Stimulated activated naive CD8-positive, alpha-beta T cell treated with anti-CD3 and anti-CD28 coated beads, Interleukin-15, Interleukin-2, amounts not matched to agents 100 ng/mL and 50 ng/mL, for 24 hours (primary cell): ENCODE measurements around the gene CNTNAP2.
"Not testable (repeated sequence)": the region's sequence is repeated elsewhere in the genome, so short reads cannot be mapped to it uniquely, and the experiment has no call there.

Experiments used
- H3K27ac Mint-ChIP-seq: one replicate; pipeline ENCODE4 v1.8.0; 2021; ENCODE audit warnings: mild to moderate bottlenecking, mixed read lengths
- H3K27me3 Mint-ChIP-seq: one replicate; pipeline ENCODE4 v1.8.0; 2021; ENCODE audit warnings: mixed read lengths
- H3K36me3 Mint-ChIP-seq: one replicate; pipeline ENCODE4 v1.8.0; 2021; ENCODE audit warnings: low read depth, mixed read lengths
- H3K4me1 Mint-ChIP-seq: one replicate; pipeline ENCODE4 v1.8.0; 2021; ENCODE audit warnings: low read depth, mixed read lengths
- H3K4me3 Mint-ChIP-seq: one replicate; pipeline ENCODE4 v1.8.0; 2021; ENCODE audit warnings: mild to moderate bottlenecking, mixed read lengths
- H3K9me3 Mint-ChIP-seq: one replicate; pipeline ENCODE4 v1.8.0; 2021; ENCODE audit warnings: mixed read lengths

Gene CNTNAP2

GRCh38 chr7:148398844-148399365, 2282.3 kb downstream of the CNTNAP2 start:
- no peak overlapping the region for H3K27ac Mint-ChIP-seq
- H3K4me3 Mint-ChIP-seq, result no peak overlapping the region
- H3K9me3 Mint-ChIP-seq, result no peaks in the 10 kb centered on the region
- no peaks in the 10 kb centered on the region for H3K4me1 Mint-ChIP-seq
- no peaks in the 10 kb centered on the region for H3K36me3 Mint-ChIP-seq
- peaks cover 67% of the 10 kb centered on the region for H3K27me3 Mint-ChIP-seq

DNA sequence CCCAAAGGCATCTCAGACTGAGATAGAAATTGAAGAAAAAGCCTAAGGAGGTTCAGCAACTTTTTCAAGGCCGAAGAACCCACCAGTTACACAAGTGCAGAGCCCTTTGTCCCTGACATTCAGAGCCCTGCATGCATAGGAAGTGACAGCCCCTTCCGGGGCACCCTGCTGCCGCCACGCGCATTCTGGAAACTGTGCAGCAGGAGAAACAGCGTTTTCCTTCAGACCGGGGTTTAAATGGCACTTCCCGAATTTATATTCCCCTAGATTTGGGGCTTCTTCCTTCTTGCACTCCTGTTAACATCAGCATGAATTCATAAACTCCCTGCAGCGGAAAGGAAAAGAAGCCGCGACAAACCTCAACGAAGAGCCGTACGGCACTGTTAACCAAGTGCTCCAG, 2283.5 kb downstream of the CNTNAP2 start:
- no peak overlapping the region for H3K4me3 Mint-ChIP-seq
- no peaks in the 10 kb centered on the region for H3K36me3 Mint-ChIP-seq
- H3K27ac Mint-ChIP-seq, result no peak overlapping the region
- H3K9me3 Mint-ChIP-seq, result no peaks in the 10 kb centered on the region
- no peaks in the 10 kb centered on the region for H3K4me1 Mint-ChIP-seq
- H3K27me3 Mint-ChIP-seq, result peaks cover 72% of the 10 kb centered on the region

- H3K4me3 Mint-ChIP-seq, result no peak overlapping the region
- peaks cover 73% of the 10 kb centered on the region for H3K27me3 Mint-ChIP-seq
- H3K4me1 Mint-ChIP-seq, result no peaks in the 10 kb centered on the region
- no peaks in the 10 kb centered on the region for H3K9me3 Mint-ChIP-seq
- H3K36me3 Mint-ChIP-seq, result no peaks in the 10 kb centered on the region
- no peak overlapping the region for H3K27ac Mint-ChIP-seq
Measured at GRCh38 chr7:148402159-148402558, 2285.6 kb downstream of the CNTNAP2 start.

DNA sequence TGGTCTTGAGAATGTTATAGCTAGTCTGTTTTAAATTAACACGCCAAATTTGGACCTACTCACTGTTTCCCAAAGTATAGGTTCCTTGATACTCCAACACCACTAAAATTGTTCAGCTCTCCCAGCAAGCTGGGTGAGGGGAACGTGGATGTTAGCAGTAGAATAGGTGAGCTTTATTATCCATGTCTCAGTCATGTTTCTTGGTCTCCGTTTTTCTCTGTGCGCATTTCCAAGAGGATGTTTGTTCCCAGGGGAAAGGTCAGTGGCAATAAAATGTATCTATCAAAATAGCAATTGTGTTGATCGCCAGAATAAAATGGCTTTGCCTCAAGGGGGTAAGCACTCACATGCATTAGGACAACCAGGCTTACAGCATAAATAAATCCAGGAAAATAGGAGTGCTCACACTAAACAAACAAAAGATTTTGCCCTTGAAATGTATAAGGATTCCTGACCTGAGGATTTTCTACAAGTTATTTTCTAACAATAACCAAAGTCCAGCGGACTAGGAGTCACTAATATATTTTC, 2286.9 kb downstream of the CNTNAP2 start:
- H3K9me3 Mint-ChIP-seq, result no peaks in the 10 kb centered on the region
- H3K27ac Mint-ChIP-seq, result no peak overlapping the region
- peaks cover 60% of the 10 kb centered on the region for H3K27me3 Mint-ChIP-seq
- H3K36me3 Mint-ChIP-seq, result no peaks in the 10 kb centered on the region
- H3K4me1 Mint-ChIP-seq, result no peaks in the 10 kb centered on the region
- no peak overlapping the region for H3K4me3 Mint-ChIP-seq

GRCh38 chr7:148408307-148408706, 2291.7 kb downstream of the CNTNAP2 start:
- no peaks in the 10 kb centered on the region for H3K36me3 Mint-ChIP-seq
- H3K4me3 Mint-ChIP-seq, result no peak overlapping the region
- peaks cover 25% of the 10 kb centered on the region for H3K27me3 Mint-ChIP-seq
- H3K27ac Mint-ChIP-seq, result no peak overlapping the region
- H3K4me1 Mint-ChIP-seq, result no peaks in the 10 kb centered on the region
- H3K9me3 Mint-ChIP-seq, result no peaks in the 10 kb centered on the region

GRCh38 chr7:148410905-148411304, 2294.3 kb downstream of the CNTNAP2 start:
- H3K36me3 Mint-ChIP-seq, result no peaks in the 10 kb centered on the region
- H3K27ac Mint-ChIP-seq, result no peak overlapping the region
- no peaks in the 10 kb centered on the region for H3K4me1 Mint-ChIP-seq
- no peak overlapping the region for H3K4me3 Mint-ChIP-seq
- peaks cover 12% of the 10 kb centered on the region for H3K27me3 Mint-ChIP-seq
- no peaks in the 10 kb centered on the region for H3K9me3 Mint-ChIP-seq

DNA sequence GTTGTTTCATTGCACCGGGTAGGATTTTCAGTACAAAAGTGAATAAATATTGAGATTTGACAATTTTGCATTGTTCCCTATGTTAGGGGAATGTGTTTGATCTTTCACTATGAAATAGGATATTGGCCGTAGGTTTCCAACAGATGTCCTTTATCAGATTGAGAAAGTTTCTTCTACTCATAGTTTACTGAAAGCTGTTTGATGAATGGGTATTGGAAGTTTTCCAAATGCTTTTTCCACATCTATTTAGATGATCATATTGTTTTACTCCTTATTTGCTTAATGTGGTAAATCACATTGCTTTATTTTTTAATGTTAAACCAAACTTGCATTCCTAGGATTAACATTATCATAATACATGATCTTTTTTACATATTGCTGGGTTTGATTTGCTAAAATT, 2296.1 kb downstream of the CNTNAP2 start:
- Mint-ChIP-seq H3K27ac (no peak overlapping the region), H3K9me3 (no peaks in the 10 kb centered on the region)

DNA sequence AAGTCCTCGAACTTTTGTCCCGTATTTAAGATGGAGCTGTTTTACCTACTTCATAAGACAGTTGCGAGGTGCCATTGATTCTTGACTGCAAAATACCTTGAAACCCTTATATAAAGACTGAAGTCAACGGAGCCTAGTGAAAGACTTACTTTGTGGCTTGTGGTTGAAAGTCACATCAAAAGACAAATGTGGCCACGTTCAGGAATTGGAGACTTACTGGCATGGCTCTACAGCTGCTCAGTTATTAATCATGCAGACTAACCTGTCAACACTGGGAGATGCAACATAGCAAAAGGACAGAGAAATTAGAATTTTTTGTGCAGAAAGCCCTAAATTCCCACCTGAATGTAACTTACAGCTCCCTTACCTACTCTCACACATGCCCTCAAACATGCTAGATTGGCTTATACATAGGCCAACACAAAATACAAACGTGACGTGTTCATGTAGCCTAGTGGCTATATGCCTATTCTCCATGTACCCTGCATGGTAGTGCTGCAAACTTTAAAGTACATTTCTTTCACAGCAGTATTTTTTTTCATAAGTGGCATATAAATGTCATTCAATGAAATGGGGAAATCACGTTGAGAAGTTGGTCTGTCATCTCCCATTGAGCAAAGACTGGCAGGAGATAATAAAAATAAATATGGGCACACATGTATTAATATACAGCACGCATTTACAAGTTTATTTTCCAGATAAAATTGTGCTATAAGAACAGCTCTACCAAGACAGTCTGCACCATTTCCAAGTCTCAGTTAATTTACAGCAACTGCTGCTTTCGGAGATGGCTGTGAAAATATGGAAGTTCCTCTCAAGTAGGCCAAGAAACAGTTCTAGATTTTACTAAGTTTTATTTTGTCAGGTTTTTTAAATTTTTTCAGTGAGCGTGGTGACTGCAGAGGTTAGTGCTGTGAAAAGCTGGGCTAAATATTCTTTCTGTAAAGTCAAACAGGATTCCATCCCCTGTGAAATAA, 2303.5 kb downstream of the CNTNAP2 start:
- Mint-ChIP-seq H3K9me3 (peaks cover 14% of the 10 kb centered on the region), H3K27ac (no peak overlapping the region), H3K27me3 (peaks cover 35% of the 10 kb centered on the region), H3K4me3 (no peak overlapping the region), H3K4me1 (no peaks in the 10 kb centered on the region), H3K36me3 (no peaks in the 10 kb centered on the region)

More for the DNA sequence above, 2296.1 kb downstream of the CNTNAP2 start:
- Mint-ChIP-seq H3K4me3 (no peak overlapping the region), H3K4me1 (no peaks in the 10 kb centered on the region), H3K27me3 (peaks cover 6% of the 10 kb centered on the region), H3K36me3 (no peaks in the 10 kb centered on the region)

GRCh38 chr7:148422030-148422429, 2305.4 kb downstream of the CNTNAP2 start:
- H3K36me3 Mint-ChIP-seq, result peaks cover 4% of the 10 kb centered on the region
- peaks cover 14% of the 10 kb centered on the region for H3K9me3 Mint-ChIP-seq
- no peak overlapping the region for H3K4me3 Mint-ChIP-seq
- no peaks in the 10 kb centered on the region for H3K4me1 Mint-ChIP-seq
- H3K27me3 Mint-ChIP-seq, result peaks cover 36% of the 10 kb centered on the region
- H3K27ac Mint-ChIP-seq, result no peak overlapping the region

- H3K4me3 Mint-ChIP-seq, H3K36me3 Mint-ChIP-seq, H3K27ac Mint-ChIP-seq, H3K4me1 Mint-ChIP-seq: not testable (repeated sequence)
- peaks cover 20% of the 10 kb centered on the region for H3K27me3 Mint-ChIP-seq
- peaks cover 14% of the 10 kb centered on the region for H3K9me3 Mint-ChIP-seq
Measured at GRCh38 chr7:148426393-148426792, 2309.8 kb downstream of the CNTNAP2 start.

- H3K27ac Mint-ChIP-seq, H3K4me1 Mint-ChIP-seq, H3K27me3 Mint-ChIP-seq, H3K9me3 Mint-ChIP-seq, H3K4me3 Mint-ChIP-seq, H3K36me3 Mint-ChIP-seq: not testable (repeated sequence)
Measured at GRCh38 chr7:148430690-148431089, 2314.1 kb downstream of the CNTNAP2 start.

- H3K9me3 Mint-ChIP-seq, result no peaks in the 10 kb centered on the region
- H3K4me1 Mint-ChIP-seq, result no peaks in the 10 kb centered on the region
- no peak overlapping the region for H3K27ac Mint-ChIP-seq
- no peaks in the 10 kb centered on the region for H3K27me3 Mint-ChIP-seq
- H3K36me3 Mint-ChIP-seq, result no peaks in the 10 kb centered on the region
- no peak overlapping the region for H3K4me3 Mint-ChIP-seq
Measured at GRCh38 chr7:148433521-148434180, 2317.1 kb downstream of the CNTNAP2 start.

- Mint-ChIP-seq H3K9me3 (no peaks in the 10 kb centered on the region), H3K4me3 (no peak overlapping the region), H3K4me1 (no peaks in the 10 kb centered on the region), H3K36me3 (no peaks in the 10 kb centered on the region), H3K27ac (no peak overlapping the region), H3K27me3 (no peaks in the 10 kb centered on the region)
Measured at GRCh38 chr7:148434181-148434757, 2317.7 kb downstream of the CNTNAP2 start.

GRCh38 chr7:148434887-148435286, 2318.3 kb downstream of the CNTNAP2 start:
- Mint-ChIP-seq H3K36me3 (no peaks in the 10 kb centered on the region), H3K4me1 (no peaks in the 10 kb centered on the region), H3K4me3 (no peak overlapping the region), H3K9me3 (no peaks in the 10 kb centered on the region), H3K27me3 (no peaks in the 10 kb centered on the region), H3K27ac (no peak overlapping the region)

- Mint-ChIP-seq H3K4me3 (no peak overlapping the region), H3K4me1 (no peaks in the 10 kb centered on the region)
Measured at GRCh38 chr7:148435715-148436114, 2319.1 kb downstream of the CNTNAP2 start.

More at GRCh38 chr7:148435715-148436114, 2319.1 kb downstream of the CNTNAP2 start:
- H3K27ac Mint-ChIP-seq, result no peak overlapping the region
- no peaks in the 10 kb centered on the region for H3K27me3 Mint-ChIP-seq
- H3K36me3 Mint-ChIP-seq, result no peaks in the 10 kb centered on the region
- H3K9me3 Mint-ChIP-seq, result no peaks in the 10 kb centered on the region
